ENCODE results near the gene ATG5.

GRCh38 chr6:106216527-106216926 lies 109.0 kb downstream of the ATG5 start:
- no peak for TF ChIP-seq CTCF (IDR thresholded peaks at IDR 0.05; ENCODE audit: insufficient read depth, low read length, poor library complexity, severe bottlenecking)
- no peak for TF ChIP-seq EZH2phosphoT487 (conservative IDR thresholded peaks at IDR 0.05; ENCODE audit: low read length)

Measured in SU-DHL-6 (cell line).